Mammary epithelial cell (primary cell): ENCODE measurements around the gene DHRS1.

ENCODE experiments used
- EZH2 ChIP-seq: IDR thresholded peaks from 2 replicates; pipeline ENCODE4 v1.6.1; 2012; ENCODE audit warnings: low read length, inconsistent platforms, borderline replicate concordance
- TF ChIP-seq, protein P1 (sequence below), 2 donors: IDR thresholded peaks in 1 of 2; conservative IDR thresholded peaks in 1 of 2; 2 replicates each; pipeline ENCODE4 v1.5.1; 2011 to 2012; ENCODE audit warnings: inconsistent platforms in 2 of 2, low read length in 2 of 2, mild to moderate bottlenecking in 2 of 2, control low read depth in 1 of 2, low read depth in 1 of 2; ENCODE audit not compliant: insufficient read depth in 1 of 2; ENCODE audit errors: extremely low read depth in 1 of 2

DNA sequence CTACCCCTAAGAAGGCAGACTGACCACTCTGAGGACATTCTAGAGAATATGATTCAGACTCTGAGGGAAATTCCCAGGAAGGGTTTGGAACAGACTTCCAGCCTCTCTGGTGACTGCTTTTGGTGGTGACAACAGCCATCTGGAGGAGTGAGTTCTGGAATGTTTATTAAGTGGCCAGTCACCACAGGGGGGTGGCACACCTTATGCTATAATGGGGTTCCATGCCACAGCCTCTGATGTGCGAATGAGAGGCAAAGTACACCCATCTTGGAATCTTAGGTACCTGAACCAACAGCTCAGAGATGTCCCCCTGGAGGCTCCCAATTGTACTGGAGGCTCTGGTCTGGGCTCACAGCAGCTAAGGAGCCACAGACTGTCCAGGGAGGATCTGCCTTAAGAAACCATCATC lies 47.7 kb downstream of the DHRS1 start:
- TF ChIP-seq, protein P1, sequence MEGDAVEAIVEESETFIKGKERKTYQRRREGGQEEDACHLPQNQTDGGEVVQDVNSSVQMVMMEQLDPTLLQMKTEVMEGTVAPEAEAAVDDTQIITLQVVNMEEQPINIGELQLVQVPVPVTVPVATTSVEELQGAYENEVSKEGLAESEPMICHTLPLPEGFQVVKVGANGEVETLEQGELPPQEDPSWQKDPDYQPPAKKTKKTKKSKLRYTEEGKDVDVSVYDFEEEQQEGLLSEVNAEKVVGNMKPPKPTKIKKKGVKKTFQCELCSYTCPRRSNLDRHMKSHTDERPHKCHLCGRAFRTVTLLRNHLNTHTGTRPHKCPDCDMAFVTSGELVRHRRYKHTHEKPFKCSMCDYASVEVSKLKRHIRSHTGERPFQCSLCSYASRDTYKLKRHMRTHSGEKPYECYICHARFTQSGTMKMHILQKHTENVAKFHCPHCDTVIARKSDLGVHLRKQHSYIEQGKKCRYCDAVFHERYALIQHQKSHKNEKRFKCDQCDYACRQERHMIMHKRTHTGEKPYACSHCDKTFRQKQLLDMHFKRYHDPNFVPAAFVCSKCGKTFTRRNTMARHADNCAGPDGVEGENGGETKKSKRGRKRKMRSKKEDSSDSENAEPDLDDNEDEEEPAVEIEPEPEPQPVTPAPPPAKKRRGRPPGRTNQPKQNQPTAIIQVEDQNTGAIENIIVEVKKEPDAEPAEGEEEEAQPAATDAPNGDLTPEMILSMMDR (conservative IDR thresholded peaks at IDR 0.05 in 1 of 2, IDR thresholded peaks at IDR 0.05 in 1 of 2; ENCODE audit: extremely low read depth in 1 of 2, insufficient read depth in 1 of 2, low read depth in 1 of 2, low read length in 2 of 2) = peak in 1 of 2 donors; percentile 10
- TF ChIP-seq EZH2 = no peak
